NCI-H2171 treated with DMSO at 0.1 percent for 48 hours (cell line): ENCODE data around the gene TEAD4.

Source experiments
- DNase-seq: peaks from one replicate; lab custom pipeline; 2025; lab: John Stamatoyannopoulos, UW

TEAD4 gene

GRCh38 chr12:2959192-2959504 lies at the start of gene TEAD4:
TEAD4 (plus strand) TSS chr12:2959397.
- peak; percentile 71 for DNase-seq

GRCh38 chr12:2912216-2912575 lies 47.0 kb upstream of the TEAD4 start:
- no peak for DNase-seq

DNA sequence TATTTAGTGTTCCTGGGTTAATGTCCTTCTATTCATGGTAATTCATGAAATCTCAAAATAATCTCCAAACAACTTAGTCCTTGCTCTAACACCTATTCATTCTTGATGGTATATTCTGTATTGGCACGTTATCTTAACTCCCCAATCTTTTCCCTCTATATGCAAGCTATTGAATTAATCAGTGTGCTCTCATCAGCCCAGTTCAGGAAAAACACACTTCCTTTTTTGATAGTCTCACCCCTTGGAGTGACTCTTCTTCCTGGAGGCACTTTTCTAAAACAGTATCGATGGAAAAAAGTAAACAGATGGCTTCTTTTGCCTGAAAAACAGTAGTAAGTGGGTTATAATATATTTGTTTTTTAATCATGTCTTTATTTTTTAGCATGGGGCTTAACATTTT lies 39.9 kb upstream of the TEAD4 start:
- DNase-seq: no peak

GRCh38 chr12:2922329-2922728 lies 36.9 kb upstream of the TEAD4 start:
- DNase-seq: no peak

DNA sequence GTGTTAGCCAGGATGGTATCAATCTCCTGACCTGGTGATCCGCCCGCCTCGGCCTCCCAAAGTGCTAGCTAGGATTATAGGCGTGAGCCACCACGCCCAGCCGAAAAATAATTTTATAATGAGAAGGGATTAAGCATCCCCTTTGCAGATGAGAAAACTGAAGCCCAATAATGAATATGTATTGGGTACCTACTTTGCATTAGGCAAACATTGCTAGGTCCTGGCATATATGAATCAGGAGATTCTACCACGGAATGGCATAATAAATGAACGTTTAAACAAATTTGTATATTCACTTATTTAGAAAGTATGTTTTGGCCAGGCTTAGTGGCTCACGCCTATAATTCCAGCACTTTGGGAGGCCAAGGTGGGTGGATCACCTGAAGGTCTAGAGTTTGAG lies 36.1 kb upstream of the TEAD4 start:
- no peak for DNase-seq

DNA sequence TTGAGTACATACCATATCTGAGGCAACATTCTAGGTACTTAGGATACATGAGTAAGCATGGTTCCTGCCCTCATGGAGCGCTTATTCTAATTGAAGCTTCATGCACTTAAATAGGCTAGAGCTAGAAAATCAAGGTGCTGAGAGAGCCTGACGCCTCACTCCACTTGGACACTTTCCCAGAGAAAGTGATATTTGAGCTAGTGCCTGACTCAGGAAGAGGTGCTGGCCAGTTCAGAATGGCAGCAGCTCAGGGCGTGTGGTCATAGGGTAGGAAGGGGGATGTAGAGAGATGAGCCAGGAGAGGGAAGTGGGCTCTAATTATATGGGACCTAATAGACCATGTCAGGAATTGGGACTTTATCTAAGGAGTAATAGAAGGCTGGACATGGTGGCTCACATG lies 35.2 kb upstream of the TEAD4 start:
- DNase-seq: no peak

- no peak for DNase-seq
These were observed 33.7 kb upstream of the TEAD4 start for GRCh38 chr12:2925322-2925995.

GRCh38 chr12:2930865-2931264 lies 28.3 kb upstream of the TEAD4 start:
- DNase-seq: no peak

GRCh38 chr12:2933586-2933985 lies 25.6 kb upstream of the TEAD4 start:
- no peak for DNase-seq

DNA sequence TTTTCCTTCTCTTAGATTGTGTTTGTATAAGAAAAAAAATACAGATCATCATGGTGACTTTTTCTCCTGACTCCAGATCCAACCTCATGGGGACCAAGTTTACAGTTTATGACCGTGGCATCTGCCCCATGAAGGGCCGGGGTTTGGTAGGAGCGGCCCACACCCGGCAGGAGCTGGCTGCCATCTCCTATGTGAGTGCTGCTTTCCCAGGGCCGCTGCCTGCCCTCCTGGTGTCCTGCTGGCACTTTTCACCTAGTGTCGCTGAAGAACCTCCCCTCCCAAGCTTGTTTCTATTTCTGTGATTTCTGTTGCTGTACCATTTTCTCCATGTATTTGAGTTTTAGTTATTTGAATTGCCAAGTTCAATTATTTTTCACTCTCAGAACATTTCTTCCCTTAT lies 24.8 kb upstream of the TEAD4 start:
- DNase-seq: no peak

- no peak for DNase-seq
These were observed 22.9 kb upstream of the TEAD4 start for GRCh38 chr12:2936301-2936700.

DNA sequence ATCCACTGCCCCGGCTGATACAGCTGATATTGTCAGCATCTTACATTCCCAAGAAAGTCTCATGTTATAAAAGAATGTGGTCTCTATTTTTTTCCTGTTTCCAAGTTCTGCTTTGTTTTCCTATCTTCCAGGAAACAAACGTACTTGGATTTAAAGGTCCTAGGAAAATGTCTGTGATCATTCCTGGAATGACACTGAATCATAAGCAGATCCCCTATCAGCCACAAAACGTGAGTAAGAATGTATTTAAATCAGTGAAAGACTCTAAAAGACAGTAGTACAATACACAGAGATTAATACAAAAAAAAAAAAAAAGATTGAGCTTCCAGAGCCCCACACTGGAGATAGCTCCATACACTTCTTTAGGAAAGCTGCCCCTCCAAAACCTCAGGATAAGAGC lies 21.7 kb upstream of the TEAD4 start:
- no peak for DNase-seq

DNA sequence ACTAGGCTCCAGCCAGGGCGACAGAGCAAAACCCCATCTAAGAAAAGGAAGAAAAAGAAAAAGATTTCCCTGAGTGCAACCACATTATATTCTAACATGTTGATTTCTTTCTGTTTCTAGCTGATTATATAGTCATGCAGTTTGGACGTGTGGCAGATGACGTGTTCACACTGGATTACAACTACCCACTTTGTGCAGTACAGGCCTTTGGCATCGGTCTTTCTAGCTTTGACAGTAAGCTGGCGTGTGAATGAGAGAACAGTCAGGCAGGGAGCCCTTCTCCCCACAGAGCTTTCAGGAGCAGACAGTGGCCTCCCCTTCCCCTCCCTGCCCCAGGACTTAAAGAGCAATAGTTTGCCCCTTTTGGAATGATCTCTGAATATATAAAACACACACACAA lies 20.0 kb upstream of the TEAD4 start:
- DNase-seq: no peak

DNA sequence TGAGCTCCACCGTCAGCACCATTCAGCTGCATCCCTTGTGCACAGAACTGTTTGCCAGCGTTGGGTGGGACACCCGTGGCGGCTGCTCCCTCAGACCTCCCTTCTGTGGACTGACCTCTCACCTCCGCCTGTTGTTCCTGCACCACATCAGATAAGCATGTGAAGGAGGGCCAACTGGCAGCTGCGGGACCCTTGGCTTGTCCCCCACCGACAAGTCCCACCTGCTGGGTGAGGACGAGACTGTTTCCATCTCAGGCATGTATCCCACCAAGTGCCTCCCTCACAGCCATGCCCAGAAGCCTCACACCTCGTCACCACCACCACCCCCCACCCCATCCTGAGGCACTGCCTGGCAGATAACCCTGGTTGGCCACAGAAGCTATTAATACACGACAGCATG lies 18.6 kb upstream of the TEAD4 start:
- DNase-seq: no peak

GRCh38 chr12:2941524-2941923 lies 17.7 kb upstream of the TEAD4 start:
- DNase-seq: no peak

DNA sequence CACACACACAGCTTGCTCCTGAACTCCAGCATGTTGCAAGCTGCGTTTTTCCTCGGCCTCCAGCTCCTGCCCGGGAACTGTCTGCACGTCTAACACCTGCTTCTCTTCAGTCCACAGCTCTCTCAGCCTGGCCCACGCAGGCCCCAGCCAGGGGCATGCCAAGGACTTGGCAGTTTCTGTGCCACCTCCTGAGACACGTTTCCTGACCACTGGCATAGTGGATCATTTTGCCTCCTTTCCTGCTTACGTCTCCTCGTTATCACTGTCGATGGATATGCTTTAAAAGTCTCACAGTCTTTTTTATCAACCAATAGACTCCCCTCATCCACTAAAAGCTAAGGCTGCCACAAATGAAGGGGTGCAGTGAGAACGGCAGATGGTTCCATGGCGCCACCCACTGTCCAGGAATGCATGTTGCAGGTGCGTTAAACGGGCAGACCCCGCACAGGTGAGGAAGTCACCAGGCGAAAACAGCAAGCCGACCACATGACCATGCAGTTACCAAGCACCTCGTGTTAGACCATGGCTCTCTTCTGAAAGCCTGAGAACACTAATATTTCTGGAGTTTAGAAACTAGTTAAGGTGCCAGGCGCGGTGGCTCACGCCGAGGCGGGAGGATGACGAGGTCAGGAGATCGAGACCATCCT lies 14.7 kb upstream of the TEAD4 start:
- DNase-seq: peak; percentile 62

DNA sequence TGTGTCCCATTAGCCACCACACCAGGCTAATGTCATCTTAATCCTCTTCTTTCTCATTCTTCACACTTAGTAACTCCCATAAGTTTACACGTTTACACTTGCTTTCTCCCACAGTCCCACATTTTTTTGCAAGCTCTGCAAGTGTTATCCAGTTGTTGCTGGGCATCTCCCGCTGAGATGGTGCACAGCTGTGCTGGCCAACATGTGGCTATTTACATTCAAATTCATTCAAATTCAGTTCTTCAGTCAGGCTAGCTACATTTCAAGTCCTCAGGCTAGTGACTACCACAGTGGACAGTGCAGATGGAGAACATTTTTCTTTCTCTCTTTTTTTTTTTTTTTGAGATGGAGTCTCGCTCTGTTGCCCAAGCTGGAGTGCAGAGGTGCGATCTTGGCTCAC lies 9.8 kb upstream of the TEAD4 start:
- no peak for DNase-seq

GRCh38 chr12:2955888-2956287 lies 3.3 kb upstream of the TEAD4 start:
- no peak for DNase-seq

DNA sequence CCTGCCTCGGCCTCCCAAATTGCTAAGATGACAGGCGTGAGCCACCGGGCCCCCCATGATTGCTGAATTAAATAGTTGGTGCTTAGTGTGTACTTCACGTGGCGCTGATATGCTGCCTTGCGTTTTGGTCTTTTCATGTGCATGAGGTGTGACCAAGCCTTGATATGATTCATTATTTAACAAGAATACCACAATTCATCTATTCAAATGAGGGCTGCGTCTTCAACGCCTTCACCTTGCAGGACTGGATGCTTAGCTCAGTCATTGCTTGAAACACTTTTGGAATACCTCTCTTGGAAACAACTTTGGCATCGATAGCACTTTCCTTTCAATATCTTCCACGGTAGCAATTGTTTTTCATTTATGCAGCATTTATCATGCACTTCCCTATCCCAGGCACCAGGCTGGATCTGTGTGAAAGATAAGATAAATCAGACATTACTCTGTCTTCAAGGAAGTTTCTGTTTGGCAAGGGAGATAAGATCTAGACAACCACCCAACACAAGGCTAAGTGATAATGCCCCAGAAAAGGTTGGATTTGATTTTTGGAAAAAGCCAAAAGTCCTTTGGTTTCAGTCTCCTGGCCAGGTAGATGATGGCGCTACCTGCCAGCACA lies 1.3 kb upstream of the TEAD4 start:
- no peak for DNase-seq

DNA sequence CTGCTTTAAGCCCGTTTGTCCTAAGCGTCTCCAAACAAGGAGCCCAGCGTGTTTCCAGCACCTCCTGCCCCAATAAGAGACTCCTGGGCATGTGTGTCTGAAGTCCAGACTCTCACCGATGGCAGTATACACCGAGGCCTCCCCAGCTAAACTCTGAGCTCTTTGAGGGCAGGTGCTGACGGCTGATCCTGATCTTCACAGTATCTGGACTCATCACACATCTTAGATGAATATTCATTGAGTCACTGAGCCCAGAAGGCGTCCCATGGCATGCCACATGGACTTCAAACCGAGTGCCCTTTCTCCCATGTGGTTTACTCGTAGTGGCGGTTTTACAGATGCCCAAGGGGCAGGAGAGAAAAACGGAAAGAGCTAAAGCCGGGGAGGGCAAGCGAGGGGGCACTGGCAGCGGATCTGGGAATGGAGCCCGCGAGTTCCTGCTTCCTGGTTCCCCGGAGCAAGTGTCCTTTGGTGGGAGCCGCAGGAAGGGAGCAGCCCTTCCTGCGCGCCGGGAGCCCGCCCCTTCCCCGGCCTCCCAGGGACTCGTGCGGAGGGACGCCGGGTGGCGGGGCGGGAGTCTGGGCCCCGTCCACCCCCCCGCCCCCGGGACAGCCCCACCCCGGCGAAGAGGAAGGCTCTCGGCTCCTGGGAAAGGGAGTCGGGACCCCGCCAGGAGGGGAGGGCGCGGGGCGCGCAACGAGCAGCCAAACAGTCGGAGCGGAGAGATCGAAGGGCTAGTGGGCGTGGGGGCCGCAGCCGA lies 585 bp upstream of the TEAD4 start:
- peak; percentile 83 for DNase-seq

- peak; percentile 62 for DNase-seq
These were observed 550 bp downstream of the TEAD4 start for GRCh38 chr12:2959505-2960389.

GRCh38 chr12:2960390-2960956 lies 1.3 kb downstream of the TEAD4 start:
- no peak for DNase-seq
